ENCODE results near the gene KCNK15.
A peak's percentile ranks its signal among the peaks of the same experiment; 100 is the strongest.

Gene KCNK15

DNA sequence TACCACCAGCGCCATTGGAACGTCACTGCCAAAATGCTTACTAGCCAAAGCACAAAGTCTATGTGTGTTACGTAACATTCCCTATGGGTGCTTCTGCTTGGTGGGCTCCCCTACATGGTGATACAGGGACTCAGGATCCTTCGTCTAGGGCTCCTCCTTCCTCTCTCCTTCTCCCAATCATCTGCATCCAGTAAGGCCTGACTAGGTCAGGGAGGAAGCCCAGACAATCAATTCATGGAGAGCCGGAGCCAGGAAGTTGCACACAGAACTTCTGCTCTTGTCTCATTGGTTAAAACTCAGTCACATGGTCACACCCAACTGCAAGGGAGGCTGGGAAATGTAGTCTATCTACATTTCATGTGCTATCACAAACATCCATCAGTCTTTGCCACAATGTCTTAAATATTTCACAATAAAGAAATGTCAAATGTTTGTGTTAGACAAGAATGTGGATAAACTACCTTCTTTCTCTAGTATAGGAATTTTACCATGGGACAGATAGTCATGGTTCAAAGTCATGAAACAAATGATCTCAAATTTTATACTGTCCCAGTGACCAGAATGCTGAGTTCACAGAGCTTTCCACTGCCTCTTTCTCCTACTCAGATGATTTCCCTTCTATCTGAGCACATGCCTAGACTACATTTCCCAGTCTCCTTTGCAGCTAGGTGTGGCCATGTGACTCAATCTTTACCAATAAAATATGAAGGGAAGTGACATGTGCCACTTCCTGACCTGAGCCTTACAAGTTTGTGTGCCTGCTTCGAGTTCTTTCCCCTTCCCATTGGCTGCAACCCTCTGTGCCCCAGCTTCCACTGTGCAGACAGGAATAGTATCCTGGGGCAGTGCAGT, 9.3 kb upstream of the KCNK15 start:
- TF ChIP-seq, protein P1, sequence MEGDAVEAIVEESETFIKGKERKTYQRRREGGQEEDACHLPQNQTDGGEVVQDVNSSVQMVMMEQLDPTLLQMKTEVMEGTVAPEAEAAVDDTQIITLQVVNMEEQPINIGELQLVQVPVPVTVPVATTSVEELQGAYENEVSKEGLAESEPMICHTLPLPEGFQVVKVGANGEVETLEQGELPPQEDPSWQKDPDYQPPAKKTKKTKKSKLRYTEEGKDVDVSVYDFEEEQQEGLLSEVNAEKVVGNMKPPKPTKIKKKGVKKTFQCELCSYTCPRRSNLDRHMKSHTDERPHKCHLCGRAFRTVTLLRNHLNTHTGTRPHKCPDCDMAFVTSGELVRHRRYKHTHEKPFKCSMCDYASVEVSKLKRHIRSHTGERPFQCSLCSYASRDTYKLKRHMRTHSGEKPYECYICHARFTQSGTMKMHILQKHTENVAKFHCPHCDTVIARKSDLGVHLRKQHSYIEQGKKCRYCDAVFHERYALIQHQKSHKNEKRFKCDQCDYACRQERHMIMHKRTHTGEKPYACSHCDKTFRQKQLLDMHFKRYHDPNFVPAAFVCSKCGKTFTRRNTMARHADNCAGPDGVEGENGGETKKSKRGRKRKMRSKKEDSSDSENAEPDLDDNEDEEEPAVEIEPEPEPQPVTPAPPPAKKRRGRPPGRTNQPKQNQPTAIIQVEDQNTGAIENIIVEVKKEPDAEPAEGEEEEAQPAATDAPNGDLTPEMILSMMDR (IDR thresholded peaks at IDR 0.05; ENCODE audit: low read length): no peak
- TF ChIP-seq EZH2phosphoT487 (IDR thresholded peaks at IDR 0.05; ENCODE audit: low read length) (no peak), EZH2 (optimal IDR thresholded peaks at IDR 0.05; ENCODE audit: low read depth, low read length) (no peak)
- peak overlapping the region; percentile 30; the same call in 1 of the 2 replicates for H3K4me2 ChIP-seq (ENCODE audit: low read depth, low read length)

GRCh38 chr20:44737116-44737515, 8.5 kb upstream of the KCNK15 start:
- Histone ChIP-seq H2AFZ (ENCODE audit: low read length) (no peak overlapping the region), H3K79me2 (ENCODE audit: low read length) (no peaks in the 10 kb centered on the region), H3K36me3 (replicated peaks; ENCODE audit: insufficient read depth, low read length) (no peaks in the 10 kb centered on the region), H3K9me2 (replicated peaks; ENCODE audit: insufficient read depth, low read length) (no peaks in the 10 kb centered on the region), H3K27me3 (replicated peaks; ENCODE audit: insufficient read depth, low read length) (peaks cover 17% of the 10 kb centered on the region; the same call in 1 of the 2 replicates), H3F3A (ENCODE audit: insufficient read depth, low read length) (peaks cover 7% of the 10 kb centered on the region), H3K9ac (ENCODE audit: low read length) (no peak overlapping the region), H3K4me1 (ENCODE audit: low read length) (peaks cover 8% of the 10 kb centered on the region; the same call in 1 of the 2 replicates), H3K4me2 (ENCODE audit: low read depth, low read length) (no peak overlapping the region), H3K9me3 (replicated peaks; ENCODE audit: insufficient read depth, low read length) (no peaks in the 10 kb centered on the region), H4K20me1 (ENCODE audit: insufficient read depth, low read length) (no peaks in the 10 kb centered on the region), H3K4me3 (ENCODE audit: low read length) (no peak overlapping the region), H3K27ac (ENCODE audit: low read length) (no peak overlapping the region)
- TF ChIP-seq EZH2 (optimal IDR thresholded peaks at IDR 0.05; ENCODE audit: low read depth, low read length) (no peak), EZH2phosphoT487 (IDR thresholded peaks at IDR 0.05; ENCODE audit: low read length) (no peak)
- TF ChIP-seq, protein P1 (IDR thresholded peaks at IDR 0.05; ENCODE audit: low read length): no peak
- no peak for DNase-seq

More for the DNA sequence above, 9.3 kb upstream of the KCNK15 start:
- Histone ChIP-seq H2AFZ (ENCODE audit: low read length) (peak overlapping the region; percentile 69), H3K79me2 (ENCODE audit: low read length) (no peaks in the 10 kb centered on the region), H3K9me2 (replicated peaks; ENCODE audit: insufficient read depth, low read length) (no peaks in the 10 kb centered on the region), H3K9me3 (replicated peaks; ENCODE audit: insufficient read depth, low read length) (no peaks in the 10 kb centered on the region), H3K4me1 (ENCODE audit: low read length) (peaks cover 9% of the 10 kb centered on the region; the same call in 1 of the 2 replicates), H4K20me1 (ENCODE audit: insufficient read depth, low read length) (no peaks in the 10 kb centered on the region), H3F3A (ENCODE audit: insufficient read depth, low read length) (peaks cover 10% of the 10 kb centered on the region), H3K36me3 (replicated peaks; ENCODE audit: insufficient read depth, low read length) (no peaks in the 10 kb centered on the region), H3K27ac (ENCODE audit: low read length) (no peak overlapping the region), H3K4me3 (ENCODE audit: low read length) (peak overlapping the region; percentile 37; the same call in 1 of the 2 replicates), H3K9ac (ENCODE audit: low read length) (no peak overlapping the region), H3K27me3 (replicated peaks; ENCODE audit: insufficient read depth, low read length) (peaks cover 16% of the 10 kb centered on the region; the same call in 1 of the 2 replicates)
- peak; percentile 57 for DNase-seq

DNA sequence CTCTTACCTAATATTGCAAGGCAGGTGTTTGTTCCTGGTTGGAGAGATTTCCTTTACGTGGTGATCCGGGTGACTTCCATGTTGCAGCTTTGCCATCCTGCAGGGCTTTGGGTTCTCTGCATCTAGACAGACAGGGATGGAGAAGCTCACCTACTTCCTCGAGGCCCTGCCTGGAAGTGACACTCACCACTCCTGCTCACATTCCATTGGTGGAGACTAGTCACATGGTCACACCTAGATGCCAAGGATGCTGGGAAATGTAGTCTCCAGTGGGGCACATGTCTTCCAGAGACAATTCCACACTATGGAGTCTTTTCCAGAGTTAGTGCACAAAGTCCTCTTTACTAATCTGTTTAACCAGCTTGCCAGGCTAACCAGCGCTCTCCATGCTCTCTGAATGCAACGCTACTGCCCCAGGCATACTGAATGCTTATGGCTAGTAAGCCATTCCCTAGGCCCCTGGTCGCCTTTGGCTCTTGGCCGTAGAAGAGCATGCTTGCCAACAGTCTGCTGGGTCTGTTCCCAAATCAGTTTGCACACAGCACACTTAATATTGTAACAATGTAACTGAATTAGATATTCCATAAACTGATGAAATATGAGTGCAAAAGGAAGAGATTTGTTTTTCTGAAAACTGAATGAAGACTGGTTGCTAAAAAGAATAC, 6.7 kb upstream of the KCNK15 start:
- Histone ChIP-seq H3F3A (ENCODE audit: insufficient read depth, low read length) (no peaks in the 10 kb centered on the region), H3K79me2 (ENCODE audit: low read length) (no peaks in the 10 kb centered on the region), H4K20me1 (ENCODE audit: insufficient read depth, low read length) (no peaks in the 10 kb centered on the region), H2AFZ (ENCODE audit: low read length) (0 out of 2 replicates have a peak overlapping the region, but pooled peaks have one; percentile 31), H3K4me2 (ENCODE audit: low read depth, low read length) (peak overlapping the region; percentile 16; the same call in 1 of the 2 replicates), H3K27ac (ENCODE audit: low read length) (no peak overlapping the region), H3K9me2 (replicated peaks; ENCODE audit: insufficient read depth, low read length) (no peaks in the 10 kb centered on the region), H3K27me3 (replicated peaks; ENCODE audit: insufficient read depth, low read length) (peaks cover 23% of the 10 kb centered on the region; the same call in 1 of the 2 replicates), H3K4me3 (ENCODE audit: low read length) (peak overlapping the region; percentile 36; the same call in 1 of the 2 replicates), H3K9me3 (replicated peaks; ENCODE audit: insufficient read depth, low read length) (no peaks in the 10 kb centered on the region), H3K9ac (ENCODE audit: low read length) (no peak overlapping the region), H3K36me3 (replicated peaks; ENCODE audit: insufficient read depth, low read length) (no peaks in the 10 kb centered on the region), H3K4me1 (ENCODE audit: low read length) (peaks cover 3% of the 10 kb centered on the region; the same call in 1 of the 2 replicates)
- DNase-seq: peak; percentile 77
- TF ChIP-seq EZH2 (optimal IDR thresholded peaks at IDR 0.05; ENCODE audit: low read depth, low read length): no peak
- TF ChIP-seq, protein P1 (IDR thresholded peaks at IDR 0.05; ENCODE audit: low read length): no peak
- no peak for TF ChIP-seq EZH2phosphoT487 (IDR thresholded peaks at IDR 0.05; ENCODE audit: low read length)

Data from MM.1S (cell line).